GM12878 (cell line): ENCODE results near the gene PCDHGA2. TPM values are rescaled to one million over a fixed set of nuclear protein-coding genes. Genes with fewer than 3 reads are reported as not detected.
A peak's percentile ranks its signal among the peaks of the same experiment; 100 is the strongest.

Source experiments
- ATAC-seq: fragments of 200-7000 bp; cut with Tn5 transposase; 3 replicates; pipeline ENCODE4 v1.9.1; 2020; ENCODE audit warnings: mild to moderate bottlenecking, moderate library complexity
- BruUV-seq: library from RNA; stranded (reverse); fragments of 400-500 nt; replicated peaks from 2 replicates; lab custom pipeline; 2021; lab: Mats Ljungman, UMichigan
- CTCF ChIA-PET: fragments of 300-600 bp; sonication (Branson Sonifier 250); formaldehyde crosslinking; extraction: SDS; loops from one replicate; lab custom pipeline; 2021; ENCODE audit warnings: inconsistent platforms; lab: Yijun Ruan, JAX
- POLR2A ChIA-PET: fragments of 350-600 bp; formaldehyde crosslinking; extraction: SDS; loops from one replicate; lab custom pipeline; 2021; ENCODE audit warnings: inconsistent platforms; lab: Charles Lee
- RAD21 ChIA-PET: fragments of 300-600 bp; sonication (Branson Sonifier 250); formaldehyde crosslinking; loops from one replicate; lab custom pipeline; 2023; ENCODE audit warnings: antibody characterized with exemption; ENCODE audit not compliant: unreplicated experiment; lab: Charles Lee
- SMC1A ChIA-PET: fragments of 300-600 bp; sonication (Branson Sonifier 250); formaldehyde crosslinking; loops from one replicate; lab custom pipeline; 2023; ENCODE audit not compliant: unreplicated experiment, uncharacterized antibody; lab: Charles Lee
- DNase-seq: peaks from one replicate; pipeline ENCODE4 v3.0.0-alpha.2; 2011; ENCODE audit warnings: low read depth, low spot score
- FAIRE-seq: peaks from 3 replicates; lab custom pipeline; 2011; peaks lifted over from hg19 to GRCh38; lab: Jason Lieb, UNC
- H2AFZ ChIP-seq: 2 replicates; pipeline ENCODE4 v1.6.0; 2011; ENCODE audit warnings: low read depth, low read length, control low read depth; ENCODE audit not compliant: control insufficient read depth
- H3K27ac ChIP-seq: 2 replicates; pipeline ENCODE4 v1.5.1; 2011; ENCODE audit warnings: control low read depth; ENCODE audit not compliant: control insufficient read depth, insufficient read depth
- H3K27me3 ChIP-seq, 2 experiments: replicated peaks in 1 of 2; 2 replicates each; pipeline versions ENCODE4 v1.6.0 to v1.6.1; 2011; ENCODE audit warnings: low read length in 1 of 2; ENCODE audit not compliant: control insufficient read depth in 2 of 2, insufficient read depth in 2 of 2
- H3K36me3 ChIP-seq, 2 experiments: 2 replicates each; pipeline ENCODE4 v1.5.1; 2011; ENCODE audit warnings: low read length in 1 of 2; ENCODE audit not compliant: control insufficient read depth in 2 of 2, insufficient read depth in 2 of 2
- H3K4me1 ChIP-seq: 2 replicates; pipeline ENCODE4 v1.6.1; 2011; ENCODE audit warnings: mild to moderate bottlenecking, low read length, moderate library complexity, mixed read lengths; ENCODE audit not compliant: control insufficient read depth, insufficient read depth
- H3K4me2 ChIP-seq: 2 replicates; pipeline ENCODE4 v1.6.0; 2011; ENCODE audit warnings: control low read depth; ENCODE audit not compliant: control insufficient read depth, insufficient read depth
- H3K4me3 ChIP-seq: fragments of 200-600 bp; sonication (generic); 2 replicates; pipeline ENCODE4 v1.5.1; 2016
- H3K79me2 ChIP-seq: 2 replicates; pipeline ENCODE4 v1.6.0; 2011; ENCODE audit warnings: low read length; ENCODE audit not compliant: control insufficient read depth, insufficient read depth
- H3K9ac ChIP-seq: 2 replicates; pipeline ENCODE4 v1.8.0; 2011; ENCODE audit warnings: low read length, control low read depth, mixed read lengths; ENCODE audit not compliant: control insufficient read depth, insufficient read depth
- H3K9me3 ChIP-seq: replicated peaks from 3 replicates; pipeline ENCODE4 v1.5.1; 2011; ENCODE audit warnings: mild to moderate bottlenecking, low read length; ENCODE audit not compliant: control insufficient read depth, insufficient read depth
- H4K20me1 ChIP-seq: 2 replicates; pipeline ENCODE4 v1.6.0; 2011; ENCODE audit not compliant: control insufficient read depth, insufficient read depth
- BHLHE40 ChIP-seq, 2 experiments: fragments of 450-650 bp in 1 of 2; IDR thresholded peaks; 2 replicates each; pipeline ENCODE4 v1.6.1; 2011 to 2017; ENCODE audit warnings: low read depth in 2 of 2, borderline replicate concordance in 1 of 2, improper control_type of control experiment in 1 of 2, low read length in 1 of 2, mild to moderate bottlenecking in 1 of 2
- BMI1 ChIP-seq: fragments of 450-650 bp; IDR thresholded peaks from 2 replicates; pipeline ENCODE4 v1.6.1; 2016; ENCODE audit warnings: mild to moderate bottlenecking, moderate library complexity, borderline replicate concordance
- CBX5 ChIP-seq: sonication (generic); IDR thresholded peaks from 2 replicates; pipeline ENCODE4 v1.6.1; 2016; ENCODE audit warnings: low read depth, moderate library complexity, mild to moderate bottlenecking, inconsistent platforms
- CHD4 ChIP-seq: fragments of 200-600 bp; sonication (generic); IDR thresholded peaks from 2 replicates; pipeline ENCODE4 v1.6.1; 2016; ENCODE audit warnings: mild to moderate bottlenecking
- ESRRA ChIP-seq: IDR thresholded peaks from 2 replicates; pipeline ENCODE4 v1.6.1; 2012; ENCODE audit warnings: mild to moderate bottlenecking, low read length, improper control_type of control experiment
- MEF2A ChIP-seq: IDR thresholded peaks from 2 replicates; pipeline ENCODE4 v1.6.1; 2011; ENCODE audit warnings: low read depth, mild to moderate bottlenecking, low read length, moderate library complexity; ENCODE audit not compliant: insufficient read depth
- MYB ChIP-seq: fragments of 150-350 bp; IDR thresholded peaks from 2 replicates; pipeline ENCODE4 v1.6.1; 2014; ENCODE audit warnings: mild to moderate bottlenecking, low read depth, low read length, borderline replicate concordance
- NFYA ChIP-seq: IDR thresholded peaks from 2 replicates; pipeline ENCODE4 v1.6.1; 2011; ENCODE audit warnings: low read depth, mild to moderate bottlenecking, low read length, improper control_type of control experiment, borderline replicate concordance
- RAD21 ChIP-seq: IDR thresholded peaks from 2 replicates; pipeline ENCODE4 v1.6.1; 2011; ENCODE audit warnings: mild to moderate bottlenecking, low read depth, low read length, moderate library complexity; ENCODE audit not compliant: insufficient read depth
- RBBP5 ChIP-seq: fragments of 200-600 bp; sonication (generic); conservative IDR thresholded peaks from 2 replicates; pipeline ENCODE4 v1.6.1; 2016
- ZNF207 ChIP-seq: fragments of 450-650 bp; IDR thresholded peaks from 2 replicates; pipeline ENCODE4 v1.6.1; 2014; ENCODE audit warnings: antibody characterized with exemption, mild to moderate bottlenecking, borderline replicate concordance
- ZNF384 ChIP-seq: IDR thresholded peaks from 2 replicates; pipeline ENCODE4 v1.6.1; 2012; ENCODE audit warnings: low read depth, mild to moderate bottlenecking, low read length, improper control_type of control experiment, borderline replicate concordance
- ZZZ3 ChIP-seq: IDR thresholded peaks from 2 replicates; pipeline ENCODE4 v1.6.1; 2011; ENCODE audit warnings: low read depth; ENCODE audit not compliant: control insufficient read depth, insufficient read length
- WGBS: methylation state at CpG from one replicate; pipeline ENCODE4 v1.1.6; 2016; ENCODE audit warnings: low lambda C conversion rate; ENCODE audit not compliant: insufficient replicate concordance, insufficient coverage; ENCODE audit errors: missing lambda C conversion rate; 5-methylcytosine and 5-hydroxymethylcytosine counted together
- in situ Hi-C: fragments of 300-500 bp; cut with MboI; formaldehyde crosslinking; loops from 9 replicates; pipeline ENCODE4 v1.14.3; 2018; ENCODE audit warnings: mixed read lengths
- intact Hi-C: fragments of 100-400 bp; cut with micrococcal nuclease; formaldehyde crosslinking; loops from one replicate; pipeline ENCODE4 v1.14.2; 2022; ENCODE audit not compliant: unreplicated experiment
- polyA plus RNA-seq, 11 experiments: library from polyadenylated mRNA; depleted of rRNA in 4 of 11; unstranded in 6 of 11; stranded (reverse) in 5 of 11; fragments of >200 nt; fragmentation: Nextera tagmentation in 4 of 11; fragmentation: Illumina TruSeq in 1 of 11; extraction: Ambion mirVana in 4 of 11; extraction: Trizol in 1 of 11; gene quantifications; 1 replicate in 1 of 11; 2 replicates in 10 of 11; pipeline versions ENCODE4 v1.2.1 to v1.2.3, GENCODE V29; 2011 to 2016; ENCODE audit warnings: inconsistent platforms in 2 of 11, missing spikeins in 2 of 11, low read depth in 1 of 11
- total RNA-seq, 4 experiments: library from RNA; depleted of rRNA in 3 of 4; stranded (reverse); fragments of >200 nt in 3 of 4; fragmentation: Illumina TruSeq in 1 of 4; extraction: Trizol in 1 of 4; gene quantifications; 2 replicates each; pipeline versions ENCODE4 v1.2.1 to v1.2.3, GENCODE V29; 2013 to 2021
- TF ChIP-seq, protein P1 (sequence below): fragments of 450-650 bp; conservative IDR thresholded peaks from 2 replicates; pipeline ENCODE4 v1.6.1; 2017; ENCODE audit warnings: mild to moderate bottlenecking, moderate library complexity
- TF ChIP-seq, protein P2 (sequence below): IDR thresholded peaks from 2 replicates; pipeline ENCODE4 v1.6.1; 2012; ENCODE audit warnings: low read depth, low read length, improper control_type of control experiment
- TF ChIP-seq, protein P3 (sequence below), 3 experiments: IDR thresholded peaks in 2 of 3; conservative IDR thresholded peaks in 1 of 3; 2 replicates each; pipeline ENCODE4 v1.5.1; 2011; ENCODE audit warnings: low read depth in 3 of 3, low read length in 3 of 3, mild to moderate bottlenecking in 3 of 3, control low read depth in 2 of 3, moderate library complexity in 2 of 3, inconsistent platforms in 1 of 3, mixed read lengths in 1 of 3; ENCODE audit not compliant: control insufficient read depth in 2 of 3, insufficient read depth in 1 of 3; ENCODE audit errors: extremely low read depth in 1 of 3

Gene PCDHGA2
- total and polyA plus RNA-seq, 10 of the 15 experiments (the other 5 are each of a cell fraction or from before 2014, with no cell fraction given), result 0.03 to 0.11 (median 0.05) TPM; not detected in 4

DNA sequence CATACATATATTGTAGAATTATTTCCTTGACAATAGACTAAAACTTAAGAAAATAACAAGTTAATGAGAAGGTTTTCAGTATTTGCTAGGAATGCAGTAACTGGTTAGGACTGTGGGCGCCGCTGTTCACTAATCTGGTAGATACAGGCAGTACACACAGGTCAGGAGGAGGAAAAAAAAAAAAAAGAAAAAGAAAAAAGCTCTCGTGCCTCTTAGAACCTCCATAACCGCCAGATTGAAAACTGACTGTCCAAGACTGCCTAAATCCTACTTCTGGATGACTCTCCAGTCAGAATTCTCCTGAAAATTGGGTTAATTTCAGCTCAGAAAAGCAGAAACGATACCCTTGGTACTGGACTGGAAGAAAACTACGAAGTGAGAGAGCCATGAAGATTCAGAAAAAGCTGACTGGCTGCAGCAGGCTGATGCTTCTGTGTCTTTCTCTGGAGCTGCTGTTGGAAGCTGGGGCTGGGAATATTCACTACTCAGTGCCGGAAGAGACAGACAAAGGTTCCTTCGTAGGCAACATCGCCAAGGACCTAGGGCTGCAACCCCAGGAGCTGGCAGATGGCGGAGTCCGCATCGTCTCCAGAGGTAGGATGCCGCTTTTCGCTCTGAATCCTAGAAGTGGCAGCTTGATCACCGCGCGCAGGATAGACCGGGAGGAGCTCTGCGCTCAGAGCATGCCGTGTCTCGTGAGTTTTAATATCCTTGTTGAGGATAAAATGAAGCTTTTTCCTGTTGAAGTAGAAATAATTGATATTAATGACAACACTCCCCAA lies 8.1 kb upstream of the PCDHGA2 start, which contains the start of gene PCDHGA1:
Gene PCDHGA1, plus strand, starts transcription at position 216 of the 782 bp plus-strand sequence.
- ChIA-PET CTCF (interaction anchor here (0.6 to 2.3 kb wide), 5 partner anchors 11 to 604 kb away, joined by 3 to 13 read pairs (median 3); partner anchors contain the start of genes PCDHGB5 and TAF7), SMC1A (no interaction called here), RAD21 (interaction anchor here (0.8 kb wide), 1 partner anchor 83 kb away, joined by 3 read pairs; the partner anchor contains the start of gene PCDHGA10), POLR2A (interaction anchor here (0.6 kb wide), 1 partner anchor 172 kb away, joined by 3 read pairs; no protein-coding TSS in a partner anchor)
- H3K27ac ChIP-seq, result no peak within 1 kb of the TSS
- DNase-seq (no peak), FAIRE-seq (no peak), ATAC-seq (peak; percentile 70)
- no peaks in the 10 kb centered on the region for H3K79me2 ChIP-seq
- peak within 1 kb of the TSS; percentile 8; the same call in 1 of the 2 replicates for H3K4me3 ChIP-seq
- H2AFZ ChIP-seq, result peak within 1 kb of the TSS; percentile 77
- H3K4me2 ChIP-seq, result peak within 1 kb of the TSS; percentile 60
- no TSS peak for BruUV-seq
- H3K27me3 ChIP-seq, result no peaks in the 10 kb centered on the region; a peak in 1 of 4 replicates
- no peaks in the 10 kb centered on the region for H3K36me3 ChIP-seq
- peaks cover 5% of the 10 kb centered on the region; the same call in 2 of the 3 replicates for H3K9me3 ChIP-seq
- intact Hi-C loops (no loop called here), in situ Hi-C loops (no loop called here)
- H4K20me1 ChIP-seq, result no peaks in the 10 kb centered on the region
- H3K9ac ChIP-seq, result no peak within 1 kb of the TSS
- 64% methylated on average over 20 of the region's 21 CpGs for WGBS
- H3K4me1 ChIP-seq, result no peaks in the 10 kb centered on the region
- TF ChIP-seq, protein P1, sequence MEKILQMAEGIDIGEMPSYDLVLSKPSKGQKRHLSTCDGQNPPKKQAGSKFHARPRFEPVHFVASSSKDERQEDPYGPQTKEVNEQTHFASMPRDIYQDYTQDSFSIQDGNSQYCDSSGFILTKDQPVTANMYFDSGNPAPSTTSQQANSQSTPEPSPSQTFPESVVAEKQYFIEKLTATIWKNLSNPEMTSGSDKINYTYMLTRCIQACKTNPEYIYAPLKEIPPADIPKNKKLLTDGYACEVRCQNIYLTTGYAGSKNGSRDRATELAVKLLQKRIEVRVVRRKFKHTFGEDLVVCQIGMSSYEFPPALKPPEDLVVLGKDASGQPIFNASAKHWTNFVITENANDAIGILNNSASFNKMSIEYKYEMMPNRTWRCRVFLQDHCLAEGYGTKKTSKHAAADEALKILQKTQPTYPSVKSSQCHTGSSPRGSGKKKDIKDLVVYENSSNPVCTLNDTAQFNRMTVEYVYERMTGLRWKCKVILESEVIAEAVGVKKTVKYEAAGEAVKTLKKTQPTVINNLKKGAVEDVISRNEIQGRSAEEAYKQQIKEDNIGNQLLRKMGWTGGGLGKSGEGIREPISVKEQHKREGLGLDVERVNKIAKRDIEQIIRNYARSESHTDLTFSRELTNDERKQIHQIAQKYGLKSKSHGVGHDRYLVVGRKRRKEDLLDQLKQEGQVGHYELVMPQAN, result no peak
- TF ChIP-seq, protein P2, sequence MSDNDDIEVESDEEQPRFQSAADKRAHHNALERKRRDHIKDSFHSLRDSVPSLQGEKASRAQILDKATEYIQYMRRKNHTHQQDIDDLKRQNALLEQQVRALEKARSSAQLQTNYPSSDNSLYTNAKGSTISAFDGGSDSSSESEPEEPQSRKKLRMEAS, result no peak
- TF ChIP-seq ZNF207 (no peak), MEF2A (no peak), ZNF384 (peak; percentile 86), CHD4 (no peak), RBBP5 (no peak), MYB (no peak), BMI1 (no peak), CBX5 (no peak), BHLHE40 (IDR thresholded peaks at IDR 0.05; ENCODE audit: borderline replicate concordance in 1 of 2, low read depth in 2 of 2, low read length in 1 of 2) (no peak), NFYA (no peak), RAD21 (peak; percentile 55), ESRRA (no peak), ZZZ3 (no peak)
- TF ChIP-seq, protein P3, sequence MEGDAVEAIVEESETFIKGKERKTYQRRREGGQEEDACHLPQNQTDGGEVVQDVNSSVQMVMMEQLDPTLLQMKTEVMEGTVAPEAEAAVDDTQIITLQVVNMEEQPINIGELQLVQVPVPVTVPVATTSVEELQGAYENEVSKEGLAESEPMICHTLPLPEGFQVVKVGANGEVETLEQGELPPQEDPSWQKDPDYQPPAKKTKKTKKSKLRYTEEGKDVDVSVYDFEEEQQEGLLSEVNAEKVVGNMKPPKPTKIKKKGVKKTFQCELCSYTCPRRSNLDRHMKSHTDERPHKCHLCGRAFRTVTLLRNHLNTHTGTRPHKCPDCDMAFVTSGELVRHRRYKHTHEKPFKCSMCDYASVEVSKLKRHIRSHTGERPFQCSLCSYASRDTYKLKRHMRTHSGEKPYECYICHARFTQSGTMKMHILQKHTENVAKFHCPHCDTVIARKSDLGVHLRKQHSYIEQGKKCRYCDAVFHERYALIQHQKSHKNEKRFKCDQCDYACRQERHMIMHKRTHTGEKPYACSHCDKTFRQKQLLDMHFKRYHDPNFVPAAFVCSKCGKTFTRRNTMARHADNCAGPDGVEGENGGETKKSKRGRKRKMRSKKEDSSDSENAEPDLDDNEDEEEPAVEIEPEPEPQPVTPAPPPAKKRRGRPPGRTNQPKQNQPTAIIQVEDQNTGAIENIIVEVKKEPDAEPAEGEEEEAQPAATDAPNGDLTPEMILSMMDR (IDR thresholded peaks at IDR 0.05 in 2 of 3, conservative IDR thresholded peaks at IDR 0.05 in 1 of 3; ENCODE audit: control insufficient read depth in 2 of 3, extremely low read depth in 1 of 3, insufficient read depth in 1 of 3, low read depth in 3 of 3, low read length in 3 of 3), result peak; percentile 36 to 50 (median 40); a peak in 4 of 6 replicates
